ENCODE measurements around the gene TBC1D16.
"Not testable (repeated sequence)": the region's sequence is repeated elsewhere in the genome, so short reads cannot be mapped to it uniquely, and the experiment has no call there.

Gene TBC1D16

GRCh38 chr17:79966681-79967080 lies 69.0 kb downstream of the TBC1D16 start:
- DNase-seq = no peak

- DNase-seq = no peak
These were observed 69.9 kb downstream of the TBC1D16 start for GRCh38 chr17:79965806-79966205.

GRCh38 chr17:79962467-79962866 lies 73.2 kb downstream of the TBC1D16 start:
- not testable (repeated sequence) for DNase-seq

DNA sequence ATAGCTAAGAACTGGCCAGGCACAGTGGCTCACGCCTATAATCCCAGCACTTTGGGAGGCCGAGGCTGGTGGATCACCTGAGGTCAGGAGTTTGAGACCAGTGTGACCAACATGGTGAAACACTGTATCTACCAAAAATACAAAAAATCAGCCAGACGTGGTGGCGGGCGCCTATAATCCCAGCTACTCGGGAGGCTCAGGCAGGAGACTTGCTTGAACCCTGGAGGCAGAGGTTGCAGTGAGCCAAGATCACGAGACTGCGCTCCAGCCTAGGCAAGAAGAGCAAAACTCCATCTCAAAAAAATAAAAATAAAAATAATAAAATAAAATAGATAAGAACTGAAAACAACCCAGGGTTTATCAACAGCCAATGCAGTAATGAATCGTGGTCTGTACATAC lies 74.1 kb downstream of the TBC1D16 start:
- DNase-seq = not testable (repeated sequence)

GRCh38 chr17:79960788-79961522 lies 74.7 kb downstream of the TBC1D16 start:
- no peak for DNase-seq

- DNase-seq = no peak
These were observed 76.6 kb downstream of the TBC1D16 start for GRCh38 chr17:79959042-79959441.

DNA sequence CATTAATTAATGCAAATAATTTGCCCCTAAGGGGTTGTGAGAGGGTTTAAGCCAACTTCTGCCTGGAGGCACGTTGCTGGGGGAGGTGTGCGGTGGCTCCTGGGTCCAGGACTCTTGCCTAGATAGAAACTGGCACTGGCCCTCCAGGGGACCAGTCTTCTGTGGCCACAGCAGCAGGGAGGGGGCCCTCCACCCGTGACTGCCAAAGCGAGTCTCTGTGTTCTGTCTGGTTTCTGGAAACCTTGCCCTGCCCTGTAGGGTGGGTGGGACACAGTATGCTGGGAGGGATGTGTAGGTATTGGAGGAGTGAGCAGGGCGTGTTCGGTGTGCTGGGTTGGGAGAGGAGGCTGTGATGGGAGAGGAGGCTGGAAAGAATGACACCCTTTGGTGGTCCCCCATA lies 78.8 kb downstream of the TBC1D16 start:
- no peak for DNase-seq

DNA sequence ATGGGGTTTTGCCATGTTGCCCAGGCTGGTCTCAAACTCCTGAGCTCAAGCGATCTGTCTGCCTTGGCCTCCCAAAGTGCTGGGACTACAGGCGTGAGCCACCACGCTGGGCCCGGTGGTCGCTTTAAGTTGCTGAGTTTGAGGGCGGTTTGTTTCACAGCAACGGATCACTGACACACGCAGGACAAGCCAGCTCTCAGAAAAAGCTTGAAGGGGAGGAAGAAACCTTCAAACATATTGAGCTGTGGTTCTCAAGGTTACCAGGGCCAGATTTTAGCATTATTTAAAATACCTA lies 79.3 kb downstream of the TBC1D16 start:
- not testable (repeated sequence) for DNase-seq

GRCh38 chr17:79955691-79956440 lies 79.8 kb downstream of the TBC1D16 start:
- DNase-seq = no peak

GRCh38 chr17:79955167-79955549 lies 80.5 kb downstream of the TBC1D16 start:
- DNase-seq = no peak

DNA sequence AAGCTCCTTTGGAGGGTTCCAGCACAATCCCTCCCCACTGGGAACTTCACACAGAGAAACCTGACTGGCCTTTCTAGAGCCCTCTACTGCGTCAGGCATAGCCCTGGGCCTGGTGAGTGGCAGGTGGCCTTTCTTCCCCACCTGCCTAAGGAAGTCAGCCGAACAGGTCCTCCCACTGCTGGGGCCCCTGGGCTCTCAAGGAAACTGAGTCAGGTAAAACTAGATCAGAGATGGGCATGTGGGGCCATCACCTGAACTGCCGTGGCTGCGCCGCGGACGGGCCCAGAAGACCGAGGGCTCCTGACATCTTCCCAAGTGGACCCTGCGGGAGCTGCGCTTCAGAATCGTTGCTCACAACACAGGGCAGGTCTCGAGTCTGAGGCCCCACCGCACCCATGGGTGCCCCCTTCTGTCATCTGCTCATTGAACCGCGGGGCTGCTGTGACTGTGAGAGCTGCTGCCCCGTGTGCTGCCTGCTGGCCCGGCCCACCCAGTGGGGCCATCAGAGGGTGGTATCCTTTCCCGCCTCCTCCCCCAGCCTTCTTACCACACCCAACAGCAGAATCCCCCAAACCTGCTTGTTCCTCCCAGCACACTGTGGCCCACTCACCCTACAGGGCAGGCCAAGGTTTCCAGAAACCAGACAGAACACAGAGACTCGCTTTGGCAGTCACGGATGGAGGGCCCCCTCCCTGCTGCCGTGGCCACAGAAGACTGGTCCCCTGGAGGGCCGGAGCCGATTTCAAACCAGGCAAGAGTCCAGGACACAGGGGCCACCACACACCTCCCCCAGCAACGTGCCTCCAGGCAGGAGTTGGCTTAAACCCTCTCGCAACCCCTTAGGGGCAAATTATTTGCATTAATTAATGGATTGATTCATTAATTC lies 81.1 kb downstream of the TBC1D16 start:
- DNase-seq = no peak

DNA sequence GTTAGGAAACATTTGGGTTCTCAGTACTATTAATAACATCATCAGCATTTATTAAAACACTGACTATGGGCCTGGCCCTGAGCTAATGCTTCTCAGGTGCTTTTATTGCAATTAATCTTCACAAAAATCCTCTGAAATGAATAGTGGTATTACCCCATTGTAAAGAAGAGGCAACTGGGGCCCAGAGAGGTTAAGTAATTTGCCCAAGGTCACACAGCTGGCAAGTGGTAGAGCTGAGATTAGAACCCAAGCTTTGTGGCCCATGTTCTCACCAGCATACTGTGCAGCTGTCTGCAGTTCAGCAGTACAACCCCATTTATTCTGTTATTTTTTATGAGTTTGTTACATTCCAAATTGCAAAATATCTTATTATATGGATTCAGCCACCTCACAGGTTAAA lies 82.3 kb downstream of the TBC1D16 start:
- no peak for DNase-seq

- no peak for DNase-seq
These were observed 82.8 kb downstream of the TBC1D16 start for GRCh38 chr17:79952901-79953300.

DNA sequence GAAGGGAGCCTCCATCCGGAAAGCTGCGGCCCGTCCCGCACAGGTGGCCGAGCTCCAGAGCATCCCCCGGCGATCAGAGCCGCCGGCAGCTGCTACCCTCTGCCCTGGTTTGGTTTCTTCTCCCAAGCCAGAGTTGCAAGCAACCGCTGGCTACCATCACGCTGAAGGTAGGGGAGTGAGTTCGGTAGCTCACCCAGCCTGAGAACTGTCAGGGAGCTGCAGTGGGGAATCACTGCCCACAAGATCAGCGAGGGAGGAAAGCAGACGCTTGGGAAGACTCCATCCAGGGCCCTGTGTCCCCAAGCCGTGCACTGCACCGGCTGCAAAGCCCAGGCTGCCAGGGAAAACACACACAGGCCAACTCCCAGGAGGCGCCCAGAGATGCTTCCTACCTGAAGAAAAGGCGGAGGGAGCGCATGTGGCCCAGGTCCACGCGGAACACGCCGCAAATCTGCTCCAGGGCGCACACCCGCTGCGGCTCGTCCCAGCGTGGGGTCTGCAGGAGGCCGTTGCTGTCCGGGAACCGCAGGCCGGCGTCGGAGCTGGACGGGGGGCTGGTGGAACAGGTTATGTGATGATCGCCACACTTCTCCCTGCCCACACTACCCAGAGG lies 83.3 kb downstream of the TBC1D16 start:
- no peak for DNase-seq

- DNase-seq = no peak
These were observed 84.1 kb downstream of the TBC1D16 start for GRCh38 chr17:79951361-79952264.

- DNase-seq = no peak
These were observed 84.9 kb downstream of the TBC1D16 start for GRCh38 chr17:79950751-79951150.

- DNase-seq = no peak
These were observed 85.4 kb downstream of the TBC1D16 start for GRCh38 chr17:79950306-79950705.

DNA sequence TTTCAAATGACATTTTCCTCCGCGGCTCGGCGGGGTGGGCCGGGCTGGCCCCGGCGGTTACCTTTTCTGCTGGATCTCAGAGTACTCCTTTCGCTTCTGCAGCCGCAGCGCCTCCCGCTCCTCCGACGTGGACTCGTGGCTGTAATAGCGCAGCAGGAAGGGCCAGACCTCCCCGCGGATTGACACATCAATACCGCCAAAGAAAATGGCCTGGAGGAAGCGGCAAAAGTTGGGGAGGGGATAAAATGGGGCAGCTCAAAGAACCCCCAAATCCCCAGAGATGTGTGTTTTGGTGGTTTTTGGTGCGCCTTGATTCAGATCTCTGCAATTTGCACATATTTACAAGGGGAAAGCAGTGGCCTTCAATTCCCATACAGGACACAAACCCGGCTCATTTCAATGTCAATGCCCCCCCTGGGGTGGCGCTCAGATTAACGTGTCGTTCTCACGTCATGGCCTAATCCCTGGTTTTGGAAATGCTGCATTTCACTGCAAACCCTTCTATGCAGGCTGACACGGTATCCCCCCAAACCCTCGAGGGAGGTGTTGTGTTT lies 85.9 kb downstream of the TBC1D16 start:
- DNase-seq = no peak

- DNase-seq = no peak
These were observed 86.6 kb downstream of the TBC1D16 start for GRCh38 chr17:79948945-79949655.

- DNase-seq = no peak
These were observed 87.2 kb downstream of the TBC1D16 start for GRCh38 chr17:79948406-79948944.

Measured in activated CD4-positive, alpha-beta T cell treated with anti-CD3 and anti-CD28 coated beads for 48 hours (primary cell).